Smooth muscle cell (in vitro differentiated cells): Measurements from ENCODE around the gene DDX31. TPM values are rescaled to one million over a fixed set of nuclear protein-coding genes. Genes with fewer than 3 reads are reported as not detected.

ENCODE experiments used
- DNase-seq: peaks from one replicate; lab custom pipeline; 2025; ENCODE audit not compliant: unreplicated experiment; lab: John Stamatoyannopoulos, UW
- H2AFZ ChIP-seq: fragments of 200-600 bp; sonication (generic); 2 replicates; pipeline ENCODE4 v1.6.0; 2016; ENCODE audit warnings: antibody characterized with exemption, low read depth, mild to moderate bottlenecking
- H3F3A ChIP-seq: fragments of 200-600 bp; sonication (generic); 2 replicates; pipeline ENCODE4 v1.6.0; 2017; ENCODE audit warnings: antibody characterized with exemption, low read depth
- H3K27ac ChIP-seq: fragments of 200-600 bp; sonication (generic); 2 replicates; pipeline ENCODE4 v1.5.1; 2016; ENCODE audit warnings: low read depth, mild to moderate bottlenecking
- H3K27me3 ChIP-seq: fragments of 200-600 bp; sonication (generic); 2 replicates; pipeline ENCODE4 v1.6.1; 2016; ENCODE audit warnings: low read depth, mild to moderate bottlenecking
- H3K36me3 ChIP-seq: fragments of 200-600 bp; sonication (generic); 2 replicates; pipeline ENCODE4 v1.5.1; 2016; ENCODE audit warnings: low read depth
- H3K4me1 ChIP-seq: fragments of 200-600 bp; sonication (generic); 2 replicates; pipeline ENCODE4 v1.5.1; 2016; ENCODE audit warnings: low read depth
- H3K4me2 ChIP-seq: fragments of 200-600 bp; sonication (generic); 2 replicates; pipeline ENCODE4 v1.6.0; 2016; ENCODE audit warnings: mild to moderate bottlenecking
- H3K4me3 ChIP-seq: fragments of 200-600 bp; sonication (generic); 2 replicates; pipeline ENCODE4 v1.5.1; 2016; ENCODE audit warnings: mild to moderate bottlenecking
- H3K79me2 ChIP-seq: fragments of 200-600 bp; sonication (generic); 2 replicates; pipeline ENCODE4 v1.6.0; 2016; ENCODE audit warnings: low read depth, mild to moderate bottlenecking
- H3K9ac ChIP-seq: fragments of 200-600 bp; sonication (generic); 2 replicates; pipeline ENCODE4 v1.6.0; 2016; ENCODE audit warnings: low read depth
- H3K9me3 ChIP-seq: fragments of 200-600 bp; sonication (generic); replicated peaks from 2 replicates; pipeline ENCODE4 v1.5.1; 2016; ENCODE audit warnings: low read depth
- H4K20me1 ChIP-seq: fragments of 200-600 bp; sonication (generic); 2 replicates; pipeline ENCODE4 v1.6.0; 2016; ENCODE audit warnings: low read depth
- WGBS: methylation state at CpG from one replicate; pipeline ENCODE4 v1.1.7; 2016; ENCODE audit warnings: low lambda C conversion rate; 5-methylcytosine and 5-hydroxymethylcytosine counted together
- polyA plus RNA-seq: library from polyadenylated mRNA; unstranded; fragments of >200 nt; fragmentation: Nextera tagmentation; extraction: Ambion mirVana; gene quantifications from 2 replicates; pipeline ENCODE4 v1.2.1, GENCODE V29; 2016
- total RNA-seq: library from RNA; depleted of rRNA; stranded (reverse); fragments of >200 nt; gene quantifications from 2 replicates; pipeline ENCODE4 v1.2.3, GENCODE V29; 2014
- TF ChIP-seq, protein P1 (sequence below): fragments of 200-600 bp; sonication (generic); IDR thresholded peaks from 2 replicates; pipeline ENCODE4 v1.5.1; 2017; ENCODE audit warnings: borderline replicate concordance, mild to moderate bottlenecking, antibody characterized with exemption; ENCODE audit not compliant: insufficient read depth, poor library complexity, severe bottlenecking

The DDX31 gene
- total and polyA plus RNA-seq, 2 experiments from 2014 or later, result 5.9 to 11.9 TPM

- Histone ChIP-seq H4K20me1 (no peaks in the 10 kb centered on the region), H3K4me3 (no peak overlapping the region), H3K36me3 (no peaks in the 10 kb centered on the region), H3K9ac (no peak overlapping the region), H3K79me2 (no peaks in the 10 kb centered on the region), H3K9me3 (no peaks in the 10 kb centered on the region), H3K27me3 (peaks cover 28% of the 10 kb centered on the region), H3F3A (no peaks in the 10 kb centered on the region), H3K4me2 (no peak overlapping the region), H3K4me1 (no peaks in the 10 kb centered on the region), H2AFZ (no peak overlapping the region), H3K27ac (no peak overlapping the region)
- TF ChIP-seq, protein P1, sequence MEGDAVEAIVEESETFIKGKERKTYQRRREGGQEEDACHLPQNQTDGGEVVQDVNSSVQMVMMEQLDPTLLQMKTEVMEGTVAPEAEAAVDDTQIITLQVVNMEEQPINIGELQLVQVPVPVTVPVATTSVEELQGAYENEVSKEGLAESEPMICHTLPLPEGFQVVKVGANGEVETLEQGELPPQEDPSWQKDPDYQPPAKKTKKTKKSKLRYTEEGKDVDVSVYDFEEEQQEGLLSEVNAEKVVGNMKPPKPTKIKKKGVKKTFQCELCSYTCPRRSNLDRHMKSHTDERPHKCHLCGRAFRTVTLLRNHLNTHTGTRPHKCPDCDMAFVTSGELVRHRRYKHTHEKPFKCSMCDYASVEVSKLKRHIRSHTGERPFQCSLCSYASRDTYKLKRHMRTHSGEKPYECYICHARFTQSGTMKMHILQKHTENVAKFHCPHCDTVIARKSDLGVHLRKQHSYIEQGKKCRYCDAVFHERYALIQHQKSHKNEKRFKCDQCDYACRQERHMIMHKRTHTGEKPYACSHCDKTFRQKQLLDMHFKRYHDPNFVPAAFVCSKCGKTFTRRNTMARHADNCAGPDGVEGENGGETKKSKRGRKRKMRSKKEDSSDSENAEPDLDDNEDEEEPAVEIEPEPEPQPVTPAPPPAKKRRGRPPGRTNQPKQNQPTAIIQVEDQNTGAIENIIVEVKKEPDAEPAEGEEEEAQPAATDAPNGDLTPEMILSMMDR, result no peak
- 83% methylated on average over 6 of the region's 6 CpGs for WGBS
- DNase-seq, result no peak
Measured at GRCh38 chr9:132564526-132564925, 105.3 kb downstream of the DDX31 start.

DNA sequence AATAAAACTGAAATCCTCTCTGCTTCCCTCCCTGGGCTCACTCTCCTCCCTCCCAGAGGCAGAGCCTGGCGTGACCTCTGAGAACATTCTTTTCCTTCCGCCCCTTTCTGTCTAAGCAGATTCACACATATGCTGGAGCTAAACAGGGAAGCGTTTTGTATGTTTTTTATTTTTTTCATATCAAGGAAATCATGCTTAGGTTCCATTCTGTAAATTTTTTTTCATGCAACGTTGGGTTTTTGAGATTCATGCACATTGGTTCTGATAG lies 107.5 kb downstream of the DDX31 start:
- Histone ChIP-seq H2AFZ (no peak overlapping the region), H3K27ac (no peak overlapping the region), H4K20me1 (no peaks in the 10 kb centered on the region), H3K27me3 (peaks cover 24% of the 10 kb centered on the region), H3K9me3 (no peaks in the 10 kb centered on the region), H3K9ac (no peak overlapping the region), H3K4me2 (no peak overlapping the region), H3K79me2 (no peaks in the 10 kb centered on the region), H3K4me3 (no peak overlapping the region), H3K36me3 (no peaks in the 10 kb centered on the region), H3F3A (no peaks in the 10 kb centered on the region), H3K4me1 (no peaks in the 10 kb centered on the region)
- TF ChIP-seq, protein P1, result no peak
- DNase-seq, result no peak
- 79% methylated on average over 4 of the region's 4 CpGs for WGBS

- Histone ChIP-seq H3K27me3 (peaks cover 28% of the 10 kb centered on the region), H3K79me2 (no peaks in the 10 kb centered on the region), H3K9me3 (no peaks in the 10 kb centered on the region), H3K9ac (no peak overlapping the region), H4K20me1 (no peaks in the 10 kb centered on the region), H3K27ac (no peak overlapping the region), H3F3A (no peaks in the 10 kb centered on the region), H2AFZ (no peak overlapping the region), H3K4me2 (no peak overlapping the region), H3K4me1 (peaks cover 12% of the 10 kb centered on the region), H3K4me3 (no peak overlapping the region), H3K36me3 (no peaks in the 10 kb centered on the region)
- DNase-seq, result no peak
- TF ChIP-seq, protein P1, result no peak
- 79% methylated on average over 14 of the region's 14 CpGs for WGBS
Measured at GRCh38 chr9:132560616-132561202, 109.1 kb downstream of the DDX31 start.

- Histone ChIP-seq H2AFZ (no peak overlapping the region), H3K27ac (no peak overlapping the region), H3K79me2 (no peaks in the 10 kb centered on the region), H3K27me3 (peaks cover 35% of the 10 kb centered on the region), H3K4me1 (peaks cover 18% of the 10 kb centered on the region), H3K4me3 (no peak overlapping the region), H3F3A (no peaks in the 10 kb centered on the region), H3K4me2 (no peak overlapping the region), H4K20me1 (no peaks in the 10 kb centered on the region), H3K9me3 (no peaks in the 10 kb centered on the region), H3K36me3 (no peaks in the 10 kb centered on the region), H3K9ac (no peak overlapping the region)
- DNase-seq, result no peak
- 89% methylated on average over 2 of the region's 2 CpGs for WGBS
- TF ChIP-seq, protein P1, result no peak
Measured at GRCh38 chr9:132559711-132560110, 110.1 kb downstream of the DDX31 start.
